NCI-H187 treated with DMSO at 0.1 percent for 48 hours (cell line): ENCODE measurements around the gene UBQLN3.

ENCODE experiments used
- DNase-seq: peaks from one replicate; lab custom pipeline; 2025; lab: John Stamatoyannopoulos, UW

UBQLN3 gene

DNA sequence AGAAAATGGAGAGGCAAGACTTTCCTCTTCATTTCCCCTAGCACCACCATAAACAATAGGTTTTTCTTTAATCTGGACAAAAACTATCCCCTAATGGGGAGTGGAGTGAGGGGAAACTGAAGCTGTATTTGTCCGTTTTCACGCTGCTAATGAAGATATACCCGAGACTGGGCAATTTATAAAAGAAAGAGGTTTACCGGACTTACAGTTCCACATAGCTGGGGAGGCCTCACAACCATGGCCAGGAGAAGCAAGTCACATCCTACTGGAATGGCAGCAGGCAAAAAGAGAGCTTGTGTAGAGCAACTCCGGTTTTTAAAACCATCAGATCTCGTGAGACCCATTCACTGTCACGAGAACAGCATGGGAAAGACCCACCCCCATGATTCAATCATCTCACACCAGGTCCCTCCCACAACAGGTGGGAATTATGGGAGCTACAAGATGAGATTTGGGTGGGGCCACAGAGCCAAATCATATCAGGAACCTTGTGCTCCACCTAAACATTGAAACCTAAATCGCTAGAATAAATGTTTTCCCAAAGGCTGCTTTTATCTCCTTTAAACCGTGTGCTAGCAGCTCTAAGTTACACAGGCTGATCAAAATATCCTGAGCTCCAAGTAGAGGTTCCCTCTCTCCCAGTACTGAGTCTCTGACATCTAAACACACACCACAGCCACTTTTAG, 4.3 kb downstream of the UBQLN3 start:
- DNase-seq, result no peak

DNA sequence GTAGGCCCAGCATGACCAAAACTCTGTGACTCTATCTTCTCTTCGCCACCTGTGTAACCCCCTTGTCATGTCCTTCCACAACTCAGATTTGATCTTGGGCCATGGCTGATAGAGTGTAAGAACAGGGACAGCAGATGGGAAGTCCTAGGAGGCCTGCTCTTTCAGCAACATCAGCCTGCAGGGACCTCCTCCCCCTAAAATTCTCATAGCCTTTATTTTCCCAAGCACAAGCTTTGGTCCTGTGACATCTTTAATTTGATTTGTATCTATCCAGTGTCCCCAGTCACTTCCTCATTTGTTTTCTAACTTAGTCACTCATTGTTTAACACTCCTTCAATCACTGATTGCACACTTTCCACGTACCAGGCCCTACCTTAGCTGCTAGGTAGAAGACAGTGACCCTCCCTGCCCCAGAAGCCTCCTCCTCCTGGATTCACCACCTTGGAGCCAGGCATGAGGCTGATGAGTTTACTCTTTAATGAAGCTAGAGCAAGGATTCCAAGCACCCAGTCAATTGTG, 5.3 kb downstream of the UBQLN3 start:
- DNase-seq, result no peak

DNA sequence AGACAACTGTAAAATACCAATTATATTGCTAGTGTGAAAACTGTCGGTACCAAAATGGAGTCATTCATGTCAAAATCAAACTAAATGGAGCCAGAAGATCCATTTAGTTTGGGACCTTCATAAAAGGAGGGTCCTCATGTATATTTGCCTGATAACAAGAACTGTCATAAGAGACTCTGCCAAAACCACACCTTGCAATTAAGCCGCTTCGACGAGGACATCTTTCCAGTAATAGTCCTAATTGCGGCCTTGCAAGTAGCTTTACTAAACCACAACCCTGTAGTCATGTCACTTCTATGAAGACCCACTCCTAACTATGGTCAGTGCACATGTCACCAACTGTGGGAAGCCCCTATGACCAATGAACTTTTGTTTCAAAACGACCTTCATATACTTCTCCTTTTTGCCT, 9.4 kb downstream of the UBQLN3 start:
- no peak for DNase-seq

DNA sequence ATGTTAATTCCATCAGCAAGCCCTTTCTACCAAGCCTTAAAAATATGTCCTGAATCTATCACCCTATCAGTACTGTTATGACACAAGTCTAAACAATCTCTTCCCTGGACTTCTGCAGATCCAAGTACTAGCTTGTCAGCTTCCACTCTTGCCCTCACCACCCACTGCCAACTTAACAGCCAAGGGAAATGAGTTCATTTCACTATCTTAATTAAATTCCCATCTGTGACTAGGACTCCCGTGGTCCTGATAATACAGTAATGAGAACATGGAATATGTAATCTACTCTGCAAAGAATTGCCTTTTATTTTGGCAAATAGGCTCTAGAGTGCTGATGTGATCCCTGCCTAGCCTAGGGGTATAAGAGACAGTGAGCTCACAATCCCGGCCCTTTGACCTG, 10.1 kb downstream of the UBQLN3 start:
- DNase-seq, result no peak

DNA sequence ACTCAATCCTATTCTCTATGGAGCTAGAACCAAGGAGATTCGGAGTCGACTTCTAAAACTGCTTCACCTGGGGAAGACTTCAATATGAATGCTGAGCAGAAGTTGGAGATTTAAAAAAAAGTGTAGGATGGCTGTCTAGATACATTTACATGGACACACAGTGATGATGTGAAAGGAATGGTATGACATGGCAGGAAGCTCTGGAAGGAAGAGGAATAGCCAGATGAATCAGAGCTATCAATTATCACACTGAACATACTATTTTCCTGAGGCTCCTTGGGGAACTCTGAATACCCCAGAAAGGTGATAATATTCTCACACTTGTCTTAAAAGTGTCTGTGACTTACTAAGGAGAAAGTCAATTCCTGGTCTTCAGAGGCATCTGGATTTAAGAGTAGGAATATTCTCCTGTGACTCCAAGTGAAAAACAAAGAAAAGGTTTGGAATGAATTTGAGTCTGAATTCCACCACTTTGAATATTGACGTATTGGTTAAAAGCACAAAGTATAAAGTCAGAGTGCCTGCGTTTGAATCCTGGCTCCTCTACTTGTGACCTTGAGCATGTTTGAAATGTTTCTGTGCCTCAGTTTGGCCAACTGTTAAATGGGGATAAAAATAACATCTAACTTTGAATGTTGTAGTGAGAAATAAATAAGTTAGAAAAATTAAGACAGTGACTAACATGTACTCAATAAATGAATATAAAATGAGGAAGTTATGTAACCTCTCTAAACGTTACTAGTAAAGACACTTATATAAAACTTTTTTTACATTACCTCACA, 20.0 kb downstream of the UBQLN3 start:
- DNase-seq, result no peak

DNA sequence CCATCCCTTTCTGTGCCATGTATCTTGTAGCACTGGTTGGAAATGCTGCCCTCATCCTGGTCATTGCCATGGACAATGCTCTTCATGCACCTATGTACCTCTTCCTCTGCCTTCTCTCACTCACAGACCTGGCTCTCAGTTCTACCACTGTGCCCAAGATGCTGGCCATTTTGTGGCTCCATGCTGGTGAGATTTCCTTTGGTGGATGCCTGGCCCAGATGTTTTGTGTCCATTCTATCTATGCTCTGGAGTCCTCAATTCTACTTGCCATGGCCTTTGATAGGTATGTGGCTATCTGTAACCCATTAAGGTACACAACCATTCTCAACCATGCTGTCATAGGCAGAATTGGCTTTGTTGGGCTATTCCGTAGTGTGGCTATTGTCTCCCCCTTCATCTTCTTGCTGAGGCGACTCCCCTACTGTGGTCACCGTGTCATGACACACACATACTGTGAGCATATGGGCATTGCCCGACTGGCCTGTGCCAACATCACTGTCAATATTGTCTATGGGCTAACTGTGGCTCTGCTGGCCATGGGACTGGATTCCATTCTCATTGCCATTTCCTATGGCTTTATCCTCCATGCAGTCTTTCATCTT, 20.9 kb downstream of the UBQLN3 start:
- DNase-seq, result no peak

DNA sequence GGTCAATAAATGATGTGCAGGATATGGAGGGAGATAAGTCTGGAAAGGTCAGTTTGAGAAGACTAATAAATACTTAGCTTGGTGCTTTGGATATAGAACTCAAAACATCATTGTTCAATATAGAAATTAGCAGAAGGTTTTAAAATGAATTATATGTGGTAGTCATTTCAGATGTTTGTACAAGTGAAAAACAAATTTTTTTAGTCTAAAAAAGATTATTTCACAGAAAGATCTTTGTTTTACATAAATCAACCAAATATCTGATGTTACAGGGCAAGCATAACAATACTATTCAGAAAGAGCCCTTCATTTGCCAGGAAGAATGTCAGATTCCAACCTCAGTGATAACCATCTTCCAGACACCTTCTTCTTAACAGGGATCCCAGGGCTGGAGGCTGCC, 21.4 kb downstream of the UBQLN3 start, which contains the start of gene OR52D1:
Gene OR52D1, plus strand, starts transcription at position 301 of the 400 bp plus-strand sequence. Its CDS starts 22 bp downstream, at position 323.
- DNase-seq, result no peak

DNA sequence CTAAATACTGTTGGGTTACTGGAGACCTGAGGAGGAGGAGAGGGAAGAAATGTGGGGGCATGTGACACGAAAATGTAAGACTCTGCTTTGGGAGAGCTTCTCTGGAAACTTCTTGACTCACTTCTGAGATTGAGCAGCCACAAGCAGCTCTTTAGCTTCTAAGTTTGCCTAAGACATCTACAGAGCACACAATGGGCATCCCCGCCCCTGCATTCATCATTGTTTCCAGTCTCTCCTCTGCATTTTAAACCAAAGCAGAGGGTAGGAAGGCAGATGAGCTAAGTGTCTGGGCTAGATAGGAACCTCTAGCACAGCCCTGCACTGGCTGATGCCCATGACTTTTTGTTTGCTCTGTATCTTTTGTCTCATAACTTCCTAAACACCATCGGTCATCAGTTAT, 23.3 kb downstream of the UBQLN3 start:
- no peak for DNase-seq

DNA sequence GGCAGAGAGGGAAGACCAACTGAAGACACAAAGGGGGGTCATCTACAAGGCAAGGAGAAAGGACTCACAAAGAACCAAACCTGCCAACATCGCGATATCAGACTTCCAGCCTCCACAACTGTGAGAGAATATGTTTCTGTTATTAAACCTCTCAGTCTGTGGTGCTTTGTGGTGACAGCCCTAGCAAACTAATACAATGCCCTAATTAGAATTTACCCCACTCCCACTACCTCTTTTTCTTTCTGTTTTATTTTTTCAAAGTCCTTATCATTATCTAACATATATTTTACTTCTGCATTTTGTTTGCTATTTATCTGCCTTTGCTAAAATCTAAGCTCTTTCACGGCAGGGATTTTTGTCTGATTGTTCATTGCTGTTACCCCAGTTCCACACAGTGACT, 23.8 kb downstream of the UBQLN3 start:
- DNase-seq, result no peak

DNA sequence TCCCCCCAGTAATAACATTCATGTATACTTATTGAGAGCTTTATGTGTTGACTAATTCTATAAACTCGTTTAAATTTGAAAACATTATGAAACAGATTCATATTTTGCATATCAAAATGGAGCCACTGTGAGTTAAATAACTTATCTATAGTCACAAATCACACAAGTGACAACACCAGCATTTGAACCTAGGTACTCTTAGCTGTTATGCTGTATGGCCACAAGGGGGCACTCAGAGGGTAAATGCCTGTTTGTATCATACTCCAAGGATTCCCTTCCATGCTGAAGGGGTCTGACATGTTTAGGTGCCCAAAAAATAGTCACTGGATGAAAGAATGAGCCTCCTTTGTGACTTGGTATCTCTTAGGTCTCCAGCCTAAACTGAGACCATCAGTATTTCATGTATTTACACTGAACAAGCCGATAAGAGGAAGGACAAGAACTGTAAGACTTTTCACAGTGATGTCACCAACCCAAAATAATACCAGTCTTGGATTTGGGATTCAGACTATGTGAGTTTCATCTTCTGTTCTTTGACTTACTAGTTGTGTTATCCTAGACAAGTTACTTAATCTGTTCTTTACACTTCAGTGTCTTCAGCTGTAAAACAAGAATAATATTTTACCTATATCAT, 33.5 kb downstream of the UBQLN3 start:
- DNase-seq, result no peak

DNA sequence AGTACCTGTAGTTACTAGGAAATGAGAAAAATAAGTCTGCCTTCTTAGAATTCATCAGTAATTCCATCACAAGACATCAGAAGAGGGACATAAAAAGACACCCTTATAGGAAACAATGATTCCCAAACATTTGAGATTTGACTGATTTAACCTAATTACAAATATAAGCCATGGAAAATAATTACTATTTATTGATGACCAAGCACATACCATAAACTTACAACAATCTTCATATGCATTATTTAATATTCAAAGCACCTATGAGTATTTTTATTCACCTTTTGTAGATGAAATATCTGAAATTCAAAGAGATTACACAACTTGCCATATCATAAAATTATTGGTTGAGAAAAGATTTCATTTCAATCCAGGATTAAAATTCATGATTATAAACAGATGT, 35.8 kb downstream of the UBQLN3 start:
- no peak for DNase-seq

DNA sequence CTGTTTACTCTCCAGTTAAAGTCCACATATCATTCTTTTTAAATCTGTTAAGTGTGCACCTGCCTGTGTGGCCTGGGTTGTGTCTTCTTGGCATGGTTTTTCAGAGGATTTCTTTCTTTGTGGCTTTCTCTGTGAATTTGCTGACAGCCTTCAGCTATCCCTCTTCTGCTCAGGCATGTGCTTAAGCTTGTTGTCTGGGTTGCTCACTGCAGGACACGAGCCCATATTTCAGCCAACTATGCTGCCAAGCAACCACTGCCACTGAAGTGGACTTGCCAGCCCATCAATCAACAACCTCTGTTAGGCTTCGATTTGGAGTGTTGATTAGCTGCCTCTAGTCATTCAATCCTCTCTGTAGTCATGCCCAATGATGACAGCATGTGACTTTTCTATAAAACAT, 42.2 kb downstream of the UBQLN3 start:
- DNase-seq, result no peak

DNA sequence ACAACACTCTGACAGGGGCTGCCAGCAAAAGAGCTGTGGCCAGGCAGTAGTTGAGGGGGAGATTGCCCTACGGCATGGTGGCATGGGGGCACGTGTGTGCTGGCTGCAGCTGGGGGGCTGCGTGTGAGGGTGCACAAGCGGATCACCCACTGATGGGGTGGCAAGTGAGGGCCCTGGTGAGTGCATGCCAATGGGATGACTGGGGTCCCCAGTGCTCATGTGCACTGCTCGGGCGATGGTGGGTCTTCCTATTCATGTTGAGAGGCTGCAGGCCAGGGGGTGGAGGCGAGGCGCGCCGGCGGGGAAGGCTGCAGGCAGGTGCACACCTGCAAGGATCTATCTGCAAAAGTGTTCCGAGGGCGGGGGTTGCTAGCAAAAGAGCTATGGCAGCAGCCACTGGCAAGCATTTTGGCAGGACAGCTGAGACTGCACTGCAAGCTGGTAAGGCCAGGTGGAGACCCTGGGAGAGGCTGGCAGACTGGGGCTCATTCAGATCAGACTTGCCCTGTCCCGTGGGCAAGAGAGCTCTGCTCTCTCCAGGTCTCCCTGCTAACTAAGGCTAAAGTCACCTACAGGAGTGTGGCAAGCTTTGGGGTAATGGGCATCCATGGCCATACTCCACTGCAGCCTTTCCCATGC, 48.7 kb downstream of the UBQLN3 start:
- DNase-seq, result no peak
